Middle frontal gyrus (tissue), 1 donor: ENCODE measurements around the gene CROT.
"Not testable (repeated sequence)": the region's sequence is repeated elsewhere in the genome, so short reads cannot be mapped to it uniquely, and the experiment has no call there.

Experiments used
- DNase-seq: peaks from one replicate; pipeline ENCODE4 v3.0.0-alpha.2; 2015; ENCODE audit warnings: low spot score; ENCODE audit errors: extremely low spot score

CROT gene, protein sequence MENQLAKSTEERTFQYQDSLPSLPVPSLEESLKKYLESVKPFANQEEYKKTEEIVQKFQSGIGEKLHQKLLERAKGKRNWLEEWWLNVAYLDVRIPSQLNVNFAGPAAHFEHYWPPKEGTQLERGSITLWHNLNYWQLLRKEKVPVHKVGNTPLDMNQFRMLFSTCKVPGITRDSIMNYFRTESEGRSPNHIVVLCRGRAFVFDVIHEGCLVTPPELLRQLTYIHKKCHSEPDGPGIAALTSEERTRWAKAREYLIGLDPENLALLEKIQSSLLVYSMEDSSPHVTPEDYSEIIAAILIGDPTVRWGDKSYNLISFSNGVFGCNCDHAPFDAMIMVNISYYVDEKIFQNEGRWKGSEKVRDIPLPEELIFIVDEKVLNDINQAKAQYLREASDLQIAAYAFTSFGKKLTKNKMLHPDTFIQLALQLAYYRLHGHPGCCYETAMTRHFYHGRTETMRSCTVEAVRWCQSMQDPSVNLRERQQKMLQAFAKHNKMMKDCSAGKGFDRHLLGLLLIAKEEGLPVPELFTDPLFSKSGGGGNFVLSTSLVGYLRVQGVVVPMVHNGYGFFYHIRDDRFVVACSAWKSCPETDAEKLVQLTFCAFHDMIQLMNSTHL

DNA sequence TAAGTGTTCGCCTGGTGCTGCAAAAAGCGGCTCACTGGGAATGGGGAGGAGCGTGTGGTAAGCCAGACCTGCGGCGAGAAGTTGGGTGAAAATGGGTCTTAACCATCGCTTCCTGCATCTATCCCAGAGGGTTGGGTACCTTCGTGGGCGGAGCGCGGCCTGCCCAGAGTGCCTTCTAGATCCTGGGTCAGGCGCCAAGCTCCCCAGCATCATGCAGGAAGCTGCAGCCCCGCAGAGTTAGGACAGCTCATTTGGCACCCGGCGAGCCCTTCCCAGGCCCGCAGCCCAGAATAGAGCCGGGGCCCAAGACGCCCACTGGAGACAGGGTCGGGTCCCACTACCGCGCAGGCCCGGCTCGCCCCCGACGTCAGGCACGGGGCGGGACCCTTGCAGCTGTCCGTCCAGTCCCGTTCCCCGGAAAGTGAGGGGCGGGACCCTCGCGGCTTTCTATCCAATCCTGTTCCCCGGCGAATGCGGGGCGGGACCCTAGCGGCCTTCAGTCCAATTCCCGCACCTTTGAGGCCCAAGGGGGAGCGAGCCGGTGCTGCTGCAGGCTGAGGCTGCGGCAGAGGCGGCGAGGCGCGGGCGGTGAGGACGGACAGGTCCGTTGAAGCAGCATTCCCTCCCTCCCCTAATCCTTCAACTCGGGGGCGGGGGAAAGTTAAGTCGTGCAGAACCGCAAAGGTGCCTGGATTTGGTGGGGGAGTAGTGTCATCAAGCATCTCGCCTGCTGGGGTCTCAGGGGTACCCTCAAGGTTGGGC is at the start of gene CROT:
TSS of gene CROT (plus strand) at position 499 of the 762 bp plus-strand sequence. CDS start 3,405 bp downstream, outside the sequence.
- peak; percentile 93 for DNase-seq

DNA sequence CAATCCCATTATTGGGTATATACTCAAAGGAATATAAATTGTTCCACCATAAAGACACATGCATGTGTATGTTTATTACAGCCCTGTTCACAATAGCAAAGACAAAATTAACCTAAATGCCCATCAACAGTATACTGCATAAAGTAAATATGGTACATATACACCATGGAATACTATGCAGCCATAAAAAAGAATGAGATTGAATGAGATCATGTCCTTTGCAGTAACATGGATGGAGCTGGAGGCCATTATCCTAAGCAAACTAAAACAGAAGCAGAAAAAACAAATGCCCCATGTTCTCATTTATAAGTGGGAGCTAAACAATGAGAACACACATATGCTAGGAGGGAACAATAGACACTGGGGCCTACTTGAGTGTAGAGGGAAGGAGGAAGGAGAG is 44.7 kb upstream of the CROT start:
- DNase-seq = no peak

DNA sequence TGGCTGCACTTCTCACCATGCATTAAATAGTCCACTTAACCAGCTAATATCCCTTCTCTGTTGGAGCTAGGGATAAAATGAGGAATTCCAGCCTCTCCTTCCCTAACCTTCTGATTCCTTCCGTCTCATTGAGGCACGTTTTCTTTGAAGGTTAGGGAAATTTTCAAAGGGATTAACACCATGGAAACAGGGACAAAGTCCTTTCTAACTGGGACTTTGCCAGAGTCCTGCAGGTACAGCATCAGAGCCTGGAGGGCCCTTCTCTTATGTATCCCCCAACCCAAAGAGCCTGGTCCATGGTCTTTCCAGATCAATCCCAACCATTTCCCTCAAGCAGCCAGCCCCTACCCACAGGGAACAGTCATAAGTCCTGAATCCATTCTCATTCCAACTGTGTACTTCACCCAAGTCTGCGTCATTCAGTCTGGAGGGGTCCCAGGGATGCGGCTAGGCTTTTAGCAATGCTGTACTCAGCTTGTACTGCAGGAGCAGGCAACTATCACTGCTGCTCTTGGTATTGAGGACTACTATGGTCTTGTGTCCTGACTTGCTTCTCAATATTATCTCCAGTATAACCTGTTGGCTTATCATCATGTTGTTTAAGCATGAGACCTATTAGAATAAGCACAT is 34.6 kb upstream of the CROT start:
- DNase-seq = no peak

DNA sequence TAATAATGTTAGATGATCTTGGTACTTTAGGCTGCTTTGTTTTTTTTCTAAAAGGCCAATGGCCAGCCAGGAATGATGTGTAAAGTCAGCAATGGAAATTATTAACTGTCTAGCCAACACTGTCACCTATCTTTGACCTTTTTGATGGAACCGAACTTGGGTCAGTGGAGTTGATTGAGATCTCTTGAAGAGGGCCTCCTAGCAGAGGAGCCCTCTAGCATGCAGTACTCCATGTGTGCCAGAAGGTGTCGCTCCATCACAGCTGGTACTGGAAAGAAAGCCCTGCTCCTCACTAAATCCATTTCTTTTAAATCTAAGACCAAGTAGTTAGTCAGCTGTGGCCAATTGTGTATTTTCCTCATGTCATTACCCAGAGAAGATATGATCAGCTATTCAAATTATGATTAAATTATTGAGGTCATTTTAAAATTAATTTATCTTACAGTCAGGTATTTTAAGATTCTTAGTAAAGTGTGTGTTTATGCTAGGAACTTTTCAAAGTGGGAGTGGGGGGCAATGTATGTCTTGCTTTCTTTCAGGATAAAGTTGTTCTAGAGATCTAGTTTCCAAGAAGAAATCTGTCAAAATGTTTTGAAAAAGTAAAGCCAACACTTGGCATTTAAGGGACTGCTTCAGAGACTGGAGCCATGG is 33.1 kb upstream of the CROT start:
- DNase-seq = peak; percentile 36

DNA sequence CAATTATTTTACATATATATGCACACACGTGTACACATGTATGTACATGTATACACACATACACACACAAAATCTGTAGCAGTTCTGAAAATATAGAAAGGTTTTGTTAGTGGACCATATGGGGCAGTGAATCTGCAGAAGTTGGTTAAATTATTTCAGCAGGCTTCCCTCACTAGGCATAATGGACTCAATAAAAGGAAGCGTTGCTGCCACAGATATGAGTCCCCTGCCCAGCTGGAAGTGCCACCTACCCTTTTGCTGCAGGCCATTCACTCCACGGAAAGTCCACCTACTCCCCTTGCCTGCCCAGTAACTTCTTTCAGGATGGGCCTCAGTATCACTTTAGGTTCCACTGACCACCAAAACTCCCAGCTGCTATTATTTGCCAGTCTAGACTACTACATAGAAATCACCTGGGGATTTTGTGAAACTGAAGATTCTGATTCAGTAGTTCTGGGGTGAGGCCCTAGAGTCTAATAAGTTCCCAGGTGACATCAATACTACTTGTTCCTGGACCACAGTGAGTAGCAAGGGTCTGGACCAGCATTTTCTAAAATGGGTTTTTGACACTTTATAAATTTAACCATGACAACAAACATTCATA is 29.3 kb upstream of the CROT start:
- no peak for DNase-seq

DNA sequence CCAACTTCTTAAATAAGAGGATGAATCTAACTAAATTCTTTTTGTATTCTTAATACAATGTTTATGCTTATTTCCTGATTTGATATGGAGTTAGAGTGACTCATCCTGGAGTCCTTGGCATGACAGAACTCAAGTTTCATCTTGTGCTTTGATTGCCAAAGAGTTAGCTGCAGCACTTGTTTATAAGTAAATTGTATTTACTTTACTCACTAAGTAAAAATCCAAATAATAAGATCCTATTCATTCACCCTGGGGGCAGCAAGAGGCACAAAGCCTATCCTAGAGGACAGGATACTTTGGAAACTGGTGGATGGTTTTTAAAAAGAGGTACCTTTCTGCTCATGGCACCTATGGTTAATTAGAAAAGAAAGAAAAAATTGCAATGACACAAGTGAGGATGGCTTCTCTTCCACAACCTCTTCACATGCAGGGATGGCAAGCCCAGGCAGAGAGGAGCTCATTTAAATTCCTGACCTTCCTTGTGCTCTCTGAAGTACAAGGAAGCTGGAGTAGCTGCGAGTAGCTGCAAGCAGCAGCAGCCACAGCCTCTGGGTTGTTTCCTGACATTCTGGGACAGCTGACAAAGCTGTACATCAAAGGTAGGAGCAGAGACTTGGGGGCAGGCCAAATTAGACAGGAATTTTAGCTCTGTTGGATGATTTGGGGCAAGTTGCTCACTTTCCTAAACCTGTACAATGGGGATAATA is 28.5 kb upstream of the CROT start:
- no peak for DNase-seq

DNA sequence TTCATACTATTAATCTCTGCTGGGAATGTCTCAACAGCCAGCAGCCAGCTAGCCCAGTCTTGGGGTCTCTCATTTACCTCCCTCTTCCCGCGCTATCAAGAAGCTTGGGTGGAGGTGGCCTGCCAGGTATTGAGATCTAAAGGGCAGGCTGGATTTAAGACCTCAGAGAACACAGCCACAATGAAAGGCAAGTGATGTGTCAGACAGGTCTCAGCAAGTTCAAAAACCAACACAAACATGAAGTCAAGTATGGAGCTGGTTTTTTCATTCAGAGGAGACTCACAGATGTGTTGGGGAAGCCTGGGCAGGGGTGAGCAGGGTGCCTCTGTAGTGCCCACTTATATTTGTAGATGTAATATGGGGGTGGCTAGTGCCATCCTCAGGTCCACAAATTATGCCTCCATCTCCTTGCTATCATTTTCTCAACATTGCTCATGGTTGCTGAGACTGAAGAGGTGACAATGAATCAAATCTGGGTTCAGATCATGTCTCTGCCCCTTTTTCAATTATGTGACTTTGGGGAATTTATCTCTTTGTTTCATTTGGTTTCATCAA is 27.7 kb upstream of the CROT start:
- DNase-seq = no peak

DNA sequence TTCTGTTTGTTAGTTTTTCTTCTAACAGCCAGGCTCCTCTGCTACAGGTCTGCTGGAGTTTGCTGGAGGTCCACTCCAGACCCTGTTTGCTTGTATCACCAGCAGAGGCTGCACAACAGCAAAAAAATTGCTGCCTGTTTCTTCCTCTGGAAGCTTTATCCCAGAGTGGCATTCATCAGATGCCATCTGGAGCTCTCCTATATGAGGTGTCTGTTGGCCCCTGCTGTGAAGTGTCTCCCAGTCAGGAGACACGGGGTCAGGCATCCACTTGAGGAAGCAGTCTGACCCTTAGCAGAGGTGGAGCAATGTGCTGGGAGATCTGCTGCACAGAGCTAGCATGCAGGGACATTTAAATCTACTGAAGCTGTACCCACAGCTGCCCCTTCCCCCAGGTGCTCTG is 26.7 kb upstream of the CROT start:
- no peak for DNase-seq

DNA sequence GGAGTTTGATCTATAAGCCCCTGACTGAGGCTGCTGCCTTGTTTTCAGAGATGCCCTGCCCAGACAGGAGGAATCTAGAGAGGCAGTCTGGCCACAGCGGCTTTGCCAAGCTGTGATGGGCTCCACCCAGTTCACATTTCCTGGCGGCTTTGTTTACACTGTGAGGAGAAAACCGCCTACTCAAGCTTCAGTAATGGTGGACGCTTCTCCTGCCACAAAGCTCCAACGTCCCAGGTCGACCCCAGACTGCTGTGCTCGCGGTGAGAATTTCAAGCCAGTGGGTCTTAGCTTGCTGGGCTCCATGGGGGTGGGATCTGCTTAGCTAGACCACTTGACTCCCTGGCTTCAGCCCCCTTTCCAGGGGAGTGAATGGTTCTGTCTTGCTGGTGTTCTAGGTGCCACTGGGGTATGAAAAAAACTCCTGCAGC is 26.3 kb upstream of the CROT start:
- not testable (repeated sequence) for DNase-seq

DNA sequence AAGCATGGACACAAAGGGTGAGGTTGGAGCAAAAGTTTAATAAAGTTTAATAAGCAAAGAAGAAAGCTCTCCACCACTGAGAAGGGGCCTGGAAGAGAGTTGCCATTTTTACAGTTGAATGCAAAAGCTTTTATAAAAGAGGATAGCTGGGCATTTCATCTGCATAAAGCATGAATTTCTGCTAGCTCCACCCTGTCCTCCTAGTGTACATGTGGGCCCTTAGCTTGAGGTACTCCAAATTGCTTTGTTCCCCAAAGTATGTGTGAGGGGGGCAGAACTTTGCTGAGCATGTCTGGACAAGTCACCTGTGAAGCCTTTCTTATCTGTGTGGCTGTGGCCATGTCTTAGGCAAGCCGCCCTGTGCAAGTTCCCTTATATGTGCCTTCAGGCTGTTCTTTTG is 22.6 kb upstream of the CROT start:
- DNase-seq = no peak

DNA sequence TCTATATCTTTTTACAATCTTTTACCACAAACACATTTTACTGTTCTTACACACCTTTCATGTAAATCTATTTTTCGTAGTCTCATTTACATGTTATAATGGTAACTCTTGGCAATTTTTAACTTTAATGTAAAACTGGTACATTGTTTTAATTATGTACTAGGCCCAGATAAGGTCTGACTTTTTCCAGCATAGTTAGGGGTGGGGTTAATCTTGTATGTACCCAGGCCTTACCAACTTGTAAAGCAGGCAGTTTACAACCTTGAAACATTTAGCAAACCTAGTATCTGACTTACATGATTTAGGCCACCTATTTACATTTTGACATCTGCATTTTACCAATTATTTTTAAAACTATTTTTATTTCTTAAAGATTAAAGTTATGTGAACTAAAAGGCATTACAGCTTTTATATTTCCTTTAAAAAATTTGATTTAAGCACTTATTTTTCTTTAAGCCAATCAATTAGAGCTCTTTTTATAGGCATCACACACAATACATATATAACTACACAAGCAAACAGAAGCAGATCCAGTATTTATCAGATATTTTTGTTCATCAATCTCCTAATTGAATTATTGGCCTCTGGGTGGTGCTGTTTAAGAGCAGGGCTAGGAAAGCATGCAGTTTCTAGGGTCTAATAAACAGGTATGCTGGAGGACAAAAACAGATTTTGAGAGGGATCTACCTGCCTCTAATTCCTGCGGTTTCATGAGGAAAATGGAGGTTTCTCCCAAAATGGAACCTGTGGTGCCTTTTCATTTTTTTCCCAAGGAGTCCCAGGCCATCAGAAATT is 19.7 kb upstream of the CROT start:
- no peak for DNase-seq

DNA sequence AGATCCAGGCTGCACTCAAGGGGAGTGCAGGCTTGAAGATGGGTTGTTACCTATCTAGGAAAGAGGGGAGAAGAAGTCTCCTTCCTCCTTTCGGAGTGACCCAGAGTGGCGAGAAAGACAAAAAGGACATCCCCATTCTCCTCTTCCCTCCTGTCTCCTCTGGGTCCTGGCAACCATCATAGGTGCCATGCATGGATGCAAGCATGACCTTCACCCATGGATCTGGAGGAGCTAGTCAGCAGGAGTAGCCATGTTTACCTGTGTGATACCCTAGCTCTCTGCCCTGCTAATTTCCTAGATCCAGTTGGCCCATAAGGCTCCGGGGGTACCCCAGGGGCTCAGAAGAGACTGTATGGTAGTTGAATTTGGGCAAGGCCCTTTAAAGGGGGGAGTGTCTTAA is 17.2 kb upstream of the CROT start:
- no peak for DNase-seq

DNA sequence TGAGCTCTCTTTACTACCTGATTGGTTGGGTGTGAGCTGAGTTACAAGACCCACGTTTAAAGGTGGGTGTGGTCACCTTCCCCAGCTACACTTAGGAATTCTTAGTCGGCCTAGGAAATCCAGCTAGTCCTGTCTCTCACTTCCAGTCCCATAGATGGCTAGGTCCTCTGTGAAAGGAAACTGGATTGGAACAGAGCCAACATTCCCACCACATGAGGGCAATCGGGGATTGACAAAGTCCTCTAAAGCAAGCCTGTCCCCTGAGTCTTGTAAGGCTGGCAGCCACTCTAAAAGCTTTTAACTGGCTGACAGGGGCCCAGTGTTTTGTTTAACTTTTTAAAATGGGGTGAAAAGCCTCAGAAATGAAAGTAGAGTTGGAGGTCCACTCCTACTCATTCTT is 15.1 kb upstream of the CROT start:
- DNase-seq = no peak

DNA sequence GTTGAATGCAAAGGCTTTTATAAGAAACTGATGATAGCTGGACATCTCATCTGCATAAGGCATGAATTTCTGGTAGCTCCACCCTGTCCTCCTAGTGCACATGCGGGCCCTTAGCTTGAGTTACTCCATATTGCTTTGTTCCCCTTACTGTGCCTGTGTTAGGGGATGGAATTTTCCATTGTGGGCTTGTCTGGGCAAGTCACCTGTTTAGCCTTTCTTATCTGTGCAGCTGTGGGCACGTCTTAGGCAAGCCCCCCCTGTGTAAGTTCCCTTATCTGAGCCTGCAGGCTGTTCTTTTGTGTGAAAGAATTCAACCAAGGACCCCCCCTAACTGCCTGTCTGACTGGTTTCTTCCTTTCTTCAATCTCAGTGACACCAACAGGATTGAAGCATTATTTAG is 14.5 kb upstream of the CROT start:
- no peak for DNase-seq

DNA sequence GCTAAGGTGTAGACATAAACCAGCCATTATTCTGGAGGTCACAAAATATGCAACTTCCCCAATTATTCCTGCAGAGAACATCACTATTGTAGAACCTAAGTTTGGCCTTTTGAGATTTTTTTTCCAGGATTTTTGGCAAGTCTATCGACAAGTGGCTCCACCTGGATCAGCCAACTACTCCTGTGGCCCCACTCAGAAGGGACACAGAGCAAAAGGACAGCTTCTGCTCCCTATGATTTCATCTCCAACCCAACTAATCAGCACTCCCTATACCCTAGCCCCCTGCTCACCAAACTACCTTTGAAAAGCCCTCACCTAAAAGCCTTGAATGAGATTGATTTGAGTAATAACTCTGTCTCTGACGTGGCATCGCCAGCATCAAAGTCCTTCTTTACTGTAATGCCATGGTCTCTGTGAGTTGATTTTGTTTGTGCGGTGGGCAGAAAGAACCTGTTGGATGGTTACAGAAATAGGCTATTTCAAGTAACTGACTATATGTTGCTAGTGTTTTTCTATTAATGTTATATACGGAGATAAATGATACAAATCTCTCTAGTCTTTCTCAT is 13.7 kb upstream of the CROT start:
- no peak for DNase-seq

DNA sequence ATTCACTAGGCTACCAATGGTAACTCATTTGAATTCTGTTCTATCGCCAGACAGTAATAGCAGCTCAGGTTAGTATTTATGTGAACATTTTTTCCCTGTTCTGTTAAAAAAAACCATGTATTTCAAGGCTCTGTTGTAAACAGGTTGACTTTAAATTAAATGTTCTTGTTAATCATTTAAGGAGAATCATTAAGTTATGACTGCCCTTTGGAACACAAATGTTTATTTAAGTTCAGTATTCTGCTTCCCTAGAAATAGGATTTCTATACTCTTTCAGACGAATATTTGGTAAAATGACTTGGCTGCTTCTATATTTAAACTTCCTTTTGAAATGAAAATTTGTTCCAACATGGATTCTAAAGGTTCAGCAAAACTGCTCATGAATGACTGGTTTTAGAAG is 13.1 kb upstream of the CROT start:
- DNase-seq = no peak

DNA sequence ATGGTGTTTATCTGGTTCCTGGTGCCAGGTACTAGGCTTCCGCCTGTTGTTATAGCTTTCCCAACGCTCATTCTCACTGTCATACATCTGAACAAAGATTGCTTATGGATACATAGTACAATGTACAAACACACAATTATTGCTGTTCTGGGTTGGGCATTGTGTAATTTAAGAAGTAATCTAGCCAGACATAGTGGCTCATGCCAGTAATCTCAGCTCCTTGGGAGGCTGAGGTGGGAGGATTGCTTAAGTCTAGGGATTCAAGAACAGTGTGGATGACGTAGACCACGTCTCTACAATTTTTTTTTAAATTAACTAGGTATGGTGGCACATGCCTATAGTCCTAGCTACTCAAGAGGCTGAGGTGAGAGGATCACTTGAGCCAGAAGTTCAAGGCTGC is 9.3 kb upstream of the CROT start:
- no peak for DNase-seq

DNA sequence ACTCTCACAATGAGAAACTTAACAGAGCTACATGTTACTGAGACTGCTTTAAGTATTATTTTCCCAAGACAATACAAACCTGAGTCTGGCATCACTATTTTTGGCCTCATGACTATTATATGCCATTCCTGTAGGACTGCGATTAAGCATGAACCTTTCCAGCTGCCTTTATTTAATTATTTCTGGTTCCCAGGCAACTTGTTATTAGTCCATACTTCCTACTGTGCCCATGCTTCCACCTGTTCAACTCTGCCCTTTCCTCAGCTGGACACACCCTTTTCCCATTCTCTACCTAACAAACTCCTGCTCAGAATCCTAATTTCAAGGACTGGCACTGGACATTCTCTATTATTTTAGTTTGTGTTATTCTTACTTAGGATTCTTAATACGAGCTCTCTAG is 8.1 kb upstream of the CROT start:
- no peak for DNase-seq

DNA sequence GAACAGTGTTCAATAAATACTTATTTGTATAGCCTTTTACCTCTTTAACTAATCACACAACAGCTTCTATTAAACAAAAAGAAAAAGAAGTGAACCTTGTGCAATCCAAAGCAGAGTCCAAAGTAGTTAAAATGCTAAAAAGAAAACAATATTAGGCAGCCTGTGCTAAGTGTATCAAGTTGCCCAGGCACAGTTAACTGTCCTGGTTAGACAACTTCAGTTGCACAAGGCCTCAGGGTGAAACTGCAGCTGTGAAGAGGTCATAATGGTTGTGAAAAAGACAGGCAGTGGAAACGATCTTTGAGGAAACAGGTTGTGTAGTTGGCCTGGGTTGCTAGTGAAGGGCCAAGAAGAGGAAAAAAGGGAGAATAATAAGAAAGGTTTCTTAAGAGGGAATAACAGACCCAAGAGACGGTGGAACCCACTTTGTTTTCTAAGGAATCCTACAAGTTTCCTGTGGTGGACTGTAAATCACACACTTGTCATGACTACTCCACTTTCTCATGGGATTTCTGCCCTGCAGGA is 6.0 kb upstream of the CROT start:
- DNase-seq = no peak
